Body of pancreas (tissue), 4 donors: ENCODE measurements around the gene IL6ST.

ENCODE experiments used
- CTCF ChIP-seq, 7 experiments: fragments of 450-650 bp in 4 of 7; fragments of 200-600 bp in 3 of 7; sonication (generic) in 3 of 7; IDR thresholded peaks; one replicate each; pipeline ENCODE4 v1.5.1; 2016 to 2019; ENCODE audit warnings: antibody characterized with exemption in 7 of 7
- POLR2A ChIP-seq, 3 donors: fragments of 450-650 bp; IDR thresholded peaks; one replicate each; pipeline ENCODE4 v1.6.1; 2016; ENCODE audit warnings: antibody characterized with exemption in 3 of 3, mild to moderate bottlenecking in 2 of 3

- no peak for TF ChIP-seq POLR2A (IDR thresholded peaks at IDR 0.05)
- no peak for TF ChIP-seq CTCF (IDR thresholded peaks at IDR 0.05)
Measured at GRCh38 chr5:55998966-55999365, 4.2 kb upstream of the IL6ST start.
